HG02938 (cell line): Measurements from ENCODE around the gene LBHD1.
"Not testable (repeated sequence)": the region's sequence is repeated elsewhere in the genome, so short reads cannot be mapped to it uniquely, and the experiment has no call there.

Experiments
- ATAC-seq: cut with Tn5 transposase; IDR thresholded peaks from one replicate; pipeline ENCODE4 v1.9.1; 2021; ENCODE audit warnings: mild to moderate bottlenecking, moderate library complexity; ENCODE audit not compliant: unreplicated experiment

The LBHD1 gene

DNA sequence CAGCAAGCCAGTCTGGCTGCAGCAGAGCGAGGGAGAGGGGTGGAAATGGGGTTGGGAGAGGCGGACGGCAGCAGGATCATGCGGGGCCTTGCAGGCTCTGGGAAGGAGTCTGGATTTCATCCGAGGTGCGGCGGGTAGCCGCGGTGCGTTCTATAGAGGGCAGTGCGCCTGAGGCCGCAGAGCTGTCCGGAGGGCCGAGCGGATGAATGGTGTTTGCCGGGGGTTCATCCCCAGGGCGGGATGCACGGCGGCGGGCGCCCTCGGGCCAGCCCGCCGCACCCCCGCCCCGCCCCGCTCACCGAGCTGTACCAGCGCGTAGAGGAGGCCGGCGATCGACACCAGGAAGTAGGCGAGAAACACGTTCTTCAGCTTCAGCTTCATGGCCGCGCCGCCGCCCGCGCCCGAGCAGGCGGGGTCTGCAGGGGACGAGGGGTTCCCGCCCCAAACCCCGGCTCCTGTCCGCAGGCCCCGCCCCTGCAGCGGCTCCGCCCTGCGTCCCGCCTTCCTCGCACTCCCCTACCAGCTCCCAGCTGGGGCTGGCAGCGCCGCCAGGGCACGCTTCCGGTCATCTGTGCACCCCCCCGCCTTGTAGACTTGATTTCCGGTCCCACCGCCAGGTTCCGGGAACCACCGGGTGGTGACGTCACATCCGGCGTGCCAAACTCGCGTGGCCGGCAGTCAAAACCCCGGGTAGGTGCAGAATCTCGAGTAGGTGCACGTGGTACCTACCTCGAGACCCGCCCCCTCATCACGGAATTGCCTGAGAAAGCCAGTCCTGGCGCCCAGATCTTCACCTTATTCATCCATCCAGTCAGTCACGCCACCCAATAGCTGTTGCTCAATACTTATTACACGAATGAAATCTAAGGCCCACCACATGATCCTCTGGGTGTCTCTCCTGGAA, 50.2 kb downstream of the LBHD1 start, which contains the start of gene B3GAT3:
Gene B3GAT3 (minus strand): TSS at position 420 of the 904 bp plus-strand sequence. CDS start 39 bp downstream, at position 381.
- ATAC-seq = peak; percentile 88

DNA sequence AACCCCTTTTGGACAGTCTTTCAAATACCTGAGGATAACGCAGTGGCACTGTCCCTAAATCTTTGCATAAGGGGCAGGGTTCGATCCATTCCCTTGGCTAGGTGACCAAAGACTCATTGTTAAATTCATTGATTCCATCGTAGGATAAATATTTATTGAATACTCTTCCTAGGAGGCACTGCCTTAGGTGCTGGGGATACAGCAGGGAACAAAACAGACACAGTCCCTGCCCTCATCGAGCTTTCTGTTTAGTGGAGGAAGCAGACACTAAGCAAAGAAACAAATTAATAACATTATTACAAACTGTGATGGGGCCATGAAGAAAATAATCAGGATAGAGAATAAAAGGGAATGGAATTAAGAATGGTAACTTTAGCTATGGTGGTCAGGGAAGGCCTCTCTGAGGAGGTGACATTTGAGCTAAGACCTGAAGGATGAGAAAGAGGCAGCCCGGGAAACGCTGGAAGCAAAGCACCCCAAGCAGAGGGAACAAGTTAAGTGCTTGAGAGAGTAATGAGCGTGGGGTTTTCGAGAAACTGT, 51.0 kb downstream of the LBHD1 start:
- ATAC-seq = no peak

DNA sequence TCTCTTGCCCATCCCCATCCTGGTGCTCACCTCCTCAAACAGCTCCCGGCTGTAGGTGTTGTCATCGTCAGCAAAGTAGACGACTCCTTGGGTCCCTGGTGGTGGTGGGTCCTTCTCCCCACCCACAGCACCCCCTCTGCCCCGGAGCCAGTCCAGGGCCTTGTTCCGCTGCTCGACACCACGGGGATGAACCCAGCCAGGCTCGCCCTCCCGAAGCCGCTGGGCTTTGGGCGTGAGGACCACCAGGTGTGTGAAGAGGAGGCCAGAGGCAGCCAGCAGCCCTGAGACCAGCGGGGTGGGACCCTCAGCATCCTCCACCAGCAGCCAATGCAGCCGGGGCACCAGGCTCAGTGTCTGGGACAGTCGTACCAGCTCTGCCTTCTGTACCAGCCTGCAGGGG, 55.1 kb downstream of the LBHD1 start:
- not testable (repeated sequence) for ATAC-seq

DNA sequence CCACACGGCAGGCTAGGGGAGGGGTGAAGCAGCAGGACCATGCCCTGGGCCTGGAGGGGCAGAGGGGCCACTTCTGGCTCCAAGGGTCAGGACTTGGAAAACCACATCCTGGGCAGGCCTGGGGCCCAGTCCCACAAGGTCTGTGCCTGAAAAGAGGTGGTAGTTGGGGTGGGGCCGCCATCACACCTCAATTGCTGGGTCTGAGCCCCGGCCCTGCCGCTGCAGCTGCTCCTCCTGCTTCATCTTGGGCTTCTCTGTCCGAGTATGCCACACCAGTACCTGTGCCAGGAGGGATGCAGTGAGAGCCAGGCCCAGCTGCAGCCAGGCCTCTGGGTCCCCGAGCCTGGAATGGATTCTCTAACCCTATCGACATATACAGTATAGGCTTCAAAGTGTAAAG, 56.5 kb downstream of the LBHD1 start:
- ATAC-seq = no peak

DNA sequence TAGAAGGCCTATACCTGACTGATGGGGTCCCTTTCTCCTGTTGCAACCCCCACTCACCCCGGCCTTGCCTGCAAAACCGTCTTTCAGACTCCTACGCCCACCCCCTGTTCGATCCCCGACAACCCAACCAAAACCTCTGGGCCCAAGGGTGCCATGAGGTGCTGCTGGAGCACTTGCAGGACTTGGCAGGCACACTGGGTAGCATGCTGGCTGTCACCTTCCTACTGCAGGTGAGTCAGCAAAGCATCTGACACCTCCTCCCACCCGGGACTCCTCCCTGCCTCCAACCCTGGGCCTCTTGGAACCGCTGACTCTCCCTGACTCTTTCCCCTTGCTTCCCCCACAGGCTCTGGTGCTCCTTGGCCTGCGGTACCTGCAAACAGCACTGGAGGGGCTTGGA, 57.8 kb downstream of the LBHD1 start:
- no peak for ATAC-seq

DNA sequence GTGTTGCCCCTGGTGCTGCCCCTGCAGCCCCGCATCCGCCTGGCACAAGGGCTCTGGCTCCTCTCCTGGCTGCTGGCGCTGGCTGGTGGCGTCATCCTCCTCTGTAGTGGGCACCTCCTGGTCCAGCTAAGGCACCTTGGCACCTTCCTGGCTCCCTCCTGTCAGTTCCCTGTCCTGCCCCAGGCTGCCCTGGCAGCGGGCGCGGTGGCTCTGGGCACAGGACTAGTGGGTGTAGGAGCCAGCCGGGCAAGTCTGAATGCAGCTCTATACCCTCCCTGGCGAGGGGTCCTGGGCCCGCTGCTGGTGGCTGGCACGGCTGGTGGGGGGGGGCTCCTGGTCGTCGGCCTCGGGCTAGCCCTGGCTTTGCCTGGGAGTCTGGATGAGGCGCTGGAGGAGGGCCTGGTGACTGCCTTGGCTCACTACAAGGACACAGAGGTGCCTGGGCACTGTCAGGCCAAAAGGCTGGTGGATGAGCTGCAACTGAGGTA, 58.7 kb downstream of the LBHD1 start:
- ATAC-seq = no peak
